Karpas-422 (cell line): ENCODE data around the gene BCS1L. TPM values are rescaled to one million over a fixed set of nuclear protein-coding genes. Genes with fewer than 3 reads are reported as not detected.

Experiments
- DNase-seq: peaks from one replicate; pipeline ENCODE4 v3.0.0-alpha.2; 2015
- H2AFZ ChIP-seq: fragments of 200-600 bp; sonication (generic); 2 replicates; pipeline ENCODE4 v1.6.1; 2014; ENCODE audit warnings: antibody characterized with exemption, low read length, mixed read lengths
- H3K27ac ChIP-seq: fragments of 200-600 bp; sonication (generic); 2 replicates; pipeline ENCODE4 v1.5.1; 2014; ENCODE audit warnings: mild to moderate bottlenecking, low read length, moderate library complexity
- H3K27me3 ChIP-seq: fragments of 200-600 bp; sonication (generic); 2 replicates; pipeline ENCODE4 v1.6.1; 2014; ENCODE audit warnings: low read length, mixed read lengths
- H3K36me3 ChIP-seq: fragments of 200-600 bp; sonication (generic); 2 replicates; pipeline ENCODE4 v1.6.1; 2014; ENCODE audit warnings: low read length, mixed read lengths; ENCODE audit not compliant: insufficient read depth
- H3K4me1 ChIP-seq: fragments of 200-600 bp; sonication (generic); 2 replicates; pipeline ENCODE4 v1.6.1; 2014; ENCODE audit warnings: mild to moderate bottlenecking, low read length, mixed read lengths
- H3K4me2 ChIP-seq: fragments of 200-600 bp; sonication (generic); 2 replicates; pipeline ENCODE4 v1.6.1; 2014; ENCODE audit warnings: low read length, low read depth, mild to moderate bottlenecking; ENCODE audit not compliant: poor library complexity, severe bottlenecking
- H3K4me3 ChIP-seq: fragments of 200-600 bp; sonication (generic); 2 replicates; pipeline ENCODE4 v1.5.1; 2014; ENCODE audit warnings: mild to moderate bottlenecking, antibody characterized with exemption, low read length, mixed read lengths
- H3K79me2 ChIP-seq: fragments of 200-600 bp; sonication (generic); 2 replicates; pipeline ENCODE4 v1.6.1; 2014; ENCODE audit warnings: mild to moderate bottlenecking, low read length, mixed read lengths
- H3K9ac ChIP-seq: fragments of 200-600 bp; sonication (generic); 2 replicates; pipeline ENCODE4 v1.6.0; 2014; ENCODE audit warnings: low read length
- H3K9me2 ChIP-seq: fragments of 200-600 bp; sonication (generic), shearing (Covaris generic); replicated peaks from 2 replicates; pipeline ENCODE4 v1.6.0; 2014; ENCODE audit warnings: mild to moderate bottlenecking, low read length, moderate library complexity; ENCODE audit not compliant: insufficient read depth
- H3K9me3 ChIP-seq: fragments of 300-700, 200-600 bp; sonication (generic); 2 replicates; pipeline ENCODE4 v1.6.1; 2014; ENCODE audit warnings: low read length, mixed read lengths
- H4K20me1 ChIP-seq: fragments of 200-600 bp; sonication (generic); 2 replicates; pipeline ENCODE4 v1.6.1; 2014; ENCODE audit warnings: mild to moderate bottlenecking, antibody characterized with exemption, low read length, low read depth; ENCODE audit not compliant: insufficient read depth
- total RNA-seq: library from RNA; depleted of rRNA; stranded (reverse); fragments of >200 nt; shearing (Covaris generic); gene quantifications from 2 replicates; pipeline ENCODE4 v1.2.3, GENCODE V29; 2014; ENCODE audit warnings: low replicate concordance; rRNA removed

Gene BCS1L
- total RNA-seq, 1 experiment from 2014 or later = 23.5 TPM

DNA sequence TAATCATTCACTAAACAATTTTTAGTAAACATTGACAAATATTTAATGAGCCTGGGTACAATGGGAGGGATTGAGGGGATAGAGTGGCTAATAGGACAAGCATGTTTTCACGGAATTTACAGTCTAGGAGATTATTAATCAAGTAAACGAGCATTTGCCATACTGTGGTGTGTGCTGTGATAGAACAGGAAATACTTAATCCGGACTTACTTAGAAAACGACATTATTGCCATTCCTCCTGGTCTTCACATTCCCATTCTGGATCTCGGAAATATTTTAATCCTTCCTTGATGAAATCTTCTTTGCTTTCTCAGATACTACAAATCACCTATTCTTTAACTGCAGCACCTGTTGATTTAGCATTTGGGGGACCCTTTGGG lies 52.1 kb downstream of the BCS1L start:
- peaks cover 27% of the 10 kb centered on the region for H3K4me1 ChIP-seq
- peak overlapping the region; percentile 97 for H3K9ac ChIP-seq
- H3K27me3 ChIP-seq = no peaks in the 10 kb centered on the region
- peaks cover 56% of the 10 kb centered on the region for H3K79me2 ChIP-seq
- H3K36me3 ChIP-seq = peaks cover 8% of the 10 kb centered on the region; the same call in 1 of the 2 replicates
- no peaks in the 10 kb centered on the region for H4K20me1 ChIP-seq
- H3K4me2 ChIP-seq = peak overlapping the region; percentile 100
- peak overlapping the region; percentile 8; the same call in 1 of the 2 replicates for H2AFZ ChIP-seq
- H3K27ac ChIP-seq = peak overlapping the region; percentile 90
- no peaks in the 10 kb centered on the region for H3K9me2 ChIP-seq
- H3K4me3 ChIP-seq = peak overlapping the region; percentile 98
- DNase-seq = peak; percentile 62
- H3K9me3 ChIP-seq = no peaks in the 10 kb centered on the region

Other genes with a start within 250 kb of the BCS1L start
- gene VIL1, start 240.6 kb upstream of the BCS1L start, total RNA-seq = not detected in 2 replicates
- 8.9 and 16.9 TPM in 2 replicates for gene USP37, start 91.3 kb upstream of the BCS1L start, total RNA-seq
- gene CNOT9, start 90.8 kb upstream of the BCS1L start, total RNA-seq = 50.0 and 74.9 TPM in 2 replicates
- 0.43 TPM in 1 of 2 replicates, not detected in the other for gene PLCD4, start 51.8 kb upstream of the BCS1L start, total RNA-seq
- 21.2 and 21.3 TPM in 2 replicates for gene ZNF142, start 60 bp upstream of the BCS1L start, total RNA-seq
- 17.5 and 27.3 TPM in 2 replicates for gene RNF25, start 12.3 kb downstream of the BCS1L start, total RNA-seq
- 31.0 and 33.5 TPM in 2 replicates for gene STK36, start 12.4 kb downstream of the BCS1L start, total RNA-seq
- gene TTLL4, start 51.2 kb downstream of the BCS1L start, total RNA-seq = 37.2 and 52.1 TPM in 2 replicates
- 0.29 TPM in 1 of 2 replicates, not detected in the other for gene CYP27A1, start 122.5 kb downstream of the BCS1L start, total RNA-seq
- not detected in 2 replicates for gene PRKAG3, start 172.1 kb downstream of the BCS1L start, total RNA-seq
- 7.8 and 7.9 TPM in 2 replicates for gene WNT6, start 200.1 kb downstream of the BCS1L start, total RNA-seq
- 2.9 and 3.8 TPM in 2 replicates for gene WNT10A, start 221.2 kb downstream of the BCS1L start, total RNA-seq